ENCODE data around the gene ZFP62.

DNA sequence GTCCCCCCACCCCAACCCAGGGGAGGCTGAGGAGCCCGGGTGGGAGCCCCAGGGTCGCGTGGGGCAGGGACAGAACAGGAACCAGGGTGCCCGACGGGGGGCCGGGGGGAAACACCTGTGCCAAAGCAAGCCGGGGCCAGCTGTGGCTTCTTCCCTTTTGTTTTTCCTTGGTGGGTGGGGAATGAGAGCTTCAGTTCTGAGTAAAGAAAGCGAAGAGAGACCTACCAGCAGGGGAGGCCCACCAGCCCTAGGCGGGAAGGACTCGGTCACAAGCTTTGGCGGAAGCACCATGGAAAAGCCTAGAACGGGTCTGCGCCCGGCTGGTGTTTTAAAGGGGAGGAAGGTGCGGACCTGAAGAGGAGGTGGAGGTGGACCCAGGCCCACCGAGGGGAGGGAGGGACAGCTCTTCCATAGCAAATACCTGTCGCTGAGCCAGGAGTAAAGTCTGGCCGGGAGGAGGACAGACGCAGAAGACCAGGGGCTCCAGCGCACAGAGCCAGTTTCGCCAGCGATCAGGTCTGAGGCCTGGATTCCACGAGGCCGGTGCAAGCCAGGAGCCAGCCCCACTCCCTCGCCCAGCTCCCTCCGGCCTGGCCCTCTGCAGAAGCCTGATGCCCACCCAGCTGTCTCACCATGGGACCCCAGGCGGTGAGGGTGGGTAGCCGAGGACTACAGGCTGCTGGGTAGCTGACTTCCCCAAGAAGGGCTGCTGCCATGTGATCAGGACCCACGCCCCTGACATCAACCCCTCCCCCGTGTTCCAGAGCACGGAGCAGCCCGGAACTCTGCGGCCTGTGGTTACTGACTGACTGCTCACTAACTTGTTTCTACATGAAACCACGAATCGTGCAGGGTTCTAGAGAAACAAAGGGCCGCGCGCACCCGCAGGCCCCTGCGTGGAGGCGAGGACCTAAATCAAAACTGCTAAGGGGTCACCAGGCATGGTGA lies 57.6 kb downstream of the ZFP62 start:
- TF ChIP-seq GATA3 (IDR thresholded peaks at IDR 0.05; ENCODE audit: low read depth, low read length), result no peak
- TF ChIP-seq GATA2 (IDR thresholded peaks at IDR 0.05; ENCODE audit: low read depth, low read length), result no peak
